Neural progenitor cell (in vitro differentiated cells): ENCODE measurements around the gene OTUD4. TPM values are rescaled to one million over a fixed set of nuclear protein-coding genes. Genes with fewer than 3 reads are reported as not detected.

Source experiments
- DNase-seq: peaks from one replicate; pipeline ENCODE4 v3.0.0-alpha.2; 2016; ENCODE audit warnings: low spot score
- H2AFZ ChIP-seq: fragments of 200-600 bp; sonication (generic); replicated peaks from 2 replicates; pipeline ENCODE4 v1.6.1; 2016; ENCODE audit warnings: antibody characterized with exemption
- H3F3A ChIP-seq: fragments of 200-600 bp; sonication (generic); 2 replicates; pipeline ENCODE4 v1.6.1; 2016; ENCODE audit warnings: antibody characterized with exemption, low read depth
- H3K27ac ChIP-seq: fragments of 200-600 bp; sonication (generic); 2 replicates; pipeline ENCODE4 v1.5.1; 2016; ENCODE audit warnings: mild to moderate bottlenecking
- H3K27me3 ChIP-seq: fragments of 200-600 bp; sonication (generic); 2 replicates; pipeline ENCODE4 v1.6.1; 2016; ENCODE audit warnings: mild to moderate bottlenecking, moderate library complexity
- H3K36me3 ChIP-seq: fragments of 200-600 bp; sonication (generic); 2 replicates; pipeline ENCODE4 v1.5.1; 2016
- H3K4me1 ChIP-seq: fragments of 200-600 bp; sonication (generic); 2 replicates; pipeline ENCODE4 v1.6.1; 2016; ENCODE audit warnings: mixed run types
- H3K4me2 ChIP-seq: fragments of 200-600 bp; sonication (generic); 2 replicates; pipeline ENCODE4 v1.6.1; 2016
- H3K4me3 ChIP-seq: fragments of 200-600 bp; sonication (generic); 2 replicates; pipeline ENCODE4 v1.5.1; 2016
- H3K79me2 ChIP-seq: fragments of 200-600 bp; sonication (generic); 2 replicates; pipeline ENCODE4 v1.6.1; 2016; ENCODE audit warnings: low read depth
- H3K9ac ChIP-seq: fragments of 200-600 bp; sonication (generic); 2 replicates; pipeline ENCODE4 v1.6.1; 2016
- H3K9me3 ChIP-seq: fragments of 200-600 bp; sonication (generic); 2 replicates; pipeline ENCODE4 v1.5.1; 2016; ENCODE audit warnings: low read depth
- H4K20me1 ChIP-seq: fragments of 200-600 bp; sonication (generic); 2 replicates; pipeline ENCODE4 v1.6.1; 2016; ENCODE audit warnings: low read depth
- H3K27ac Mint-ChIP-seq: 3 replicates; pipeline ENCODE4 v1.8.0; 2021; ENCODE audit warnings: mixed read lengths
- H3K27me3 Mint-ChIP-seq: 2 replicates; pipeline ENCODE4 v1.8.0; 2022; ENCODE audit warnings: low read depth, mild to moderate bottlenecking, inconsistent platforms, moderate library complexity, mixed read lengths; ENCODE audit not compliant: insufficient read depth
- H3K36me3 Mint-ChIP-seq: 3 replicates; pipeline ENCODE4 v1.8.0; 2021; ENCODE audit warnings: mixed read lengths
- H3K4me1 Mint-ChIP-seq: 3 replicates; pipeline ENCODE4 v1.8.0; 2021; ENCODE audit warnings: mixed read lengths
- H3K4me3 Mint-ChIP-seq: 3 replicates; pipeline ENCODE4 v1.8.0; 2021; ENCODE audit warnings: mild to moderate bottlenecking, moderate library complexity, mixed read lengths
- H3K9me3 Mint-ChIP-seq: 3 replicates; pipeline ENCODE4 v1.8.0; 2020; ENCODE audit warnings: mixed read lengths
- CTCF ChIP-seq: fragments of 200-600 bp; sonication (generic); IDR thresholded peaks from 2 replicates; pipeline ENCODE4 v1.5.1; 2017; ENCODE audit warnings: antibody characterized with exemption, mild to moderate bottlenecking
- EZH2 ChIP-seq: fragments of 200-600 bp; sonication (generic); IDR thresholded peaks from 2 replicates; pipeline ENCODE4 v1.6.1; 2017; ENCODE audit warnings: antibody characterized with exemption, mild to moderate bottlenecking, moderate library complexity
- EZH2phosphoT487 ChIP-seq: fragments of 200-600 bp; sonication (generic); IDR thresholded peaks from 2 replicates; pipeline ENCODE4 v1.6.1; 2017; ENCODE audit warnings: antibody characterized with exemption
- total RNA-seq: library from RNA; depleted of rRNA; stranded (reverse); fragments of >200 nt; gene quantifications from 2 replicates; pipeline ENCODE4 v1.2.3, GENCODE V29; 2015; ENCODE audit warnings: low replicate concordance

OTUD4 gene
- total RNA-seq, 1 donor from 2014 or later = 34.3 TPM

- Mint-ChIP-seq H3K27ac (no peak overlapping the region), H3K9me3 (no peaks in the 10 kb centered on the region), H3K4me3 (no peak overlapping the region), H3K27me3 (no peaks in the 10 kb centered on the region), H3K36me3 (peaks cover 2% of the 10 kb centered on the region), H3K4me1 (peaks cover 17% of the 10 kb centered on the region)
- Histone ChIP-seq H3K9me3 (no peaks in the 10 kb centered on the region), H3K4me1 (peaks cover 9% of the 10 kb centered on the region), H3K9ac (no peak overlapping the region), H3K36me3 (no peaks in the 10 kb centered on the region), H3F3A (peaks cover 8% of the 10 kb centered on the region), H3K27ac (no peak overlapping the region), H3K27me3 (no peaks in the 10 kb centered on the region), H4K20me1 (peaks cover 11% of the 10 kb centered on the region), H3K4me3 (no peak overlapping the region), H3K4me2 (no peak overlapping the region), H2AFZ (no peak overlapping the region), H3K79me2 (peaks cover 12% of the 10 kb centered on the region)
- DNase-seq = no peak
- TF ChIP-seq EZH2 (no peak), CTCF (no peak), EZH2phosphoT487 (no peak)
Observed at GRCh38 chr4:145183581-145183980, 3.2 kb upstream of the OTUD4 start.

- H3K27ac ChIP-seq = no peak overlapping the region
- no peaks in the 10 kb centered on the region for H3K27me3 Mint-ChIP-seq
- no peak overlapping the region for H3K4me3 ChIP-seq
- no peak for DNase-seq
- peaks cover 16% of the 10 kb centered on the region for H4K20me1 ChIP-seq
- TF ChIP-seq CTCF = no peak
- no peak for TF ChIP-seq EZH2phosphoT487
- H3F3A ChIP-seq = peaks cover 8% of the 10 kb centered on the region
- peaks cover 14% of the 10 kb centered on the region for H3K4me1 ChIP-seq
- peaks cover 2% of the 10 kb centered on the region for H3K36me3 Mint-ChIP-seq
- H3K27ac Mint-ChIP-seq = no peak overlapping the region
- peaks cover 18% of the 10 kb centered on the region for H3K79me2 ChIP-seq
- H3K4me3 Mint-ChIP-seq = no peak overlapping the region
- H3K9ac ChIP-seq = no peak overlapping the region
- H2AFZ ChIP-seq = no peak overlapping the region
- H3K4me1 Mint-ChIP-seq = peaks cover 21% of the 10 kb centered on the region
- H3K9me3 Mint-ChIP-seq = no peaks in the 10 kb centered on the region
- H3K36me3 ChIP-seq = no peaks in the 10 kb centered on the region
- no peaks in the 10 kb centered on the region for H3K9me3 ChIP-seq
- H3K27me3 ChIP-seq = no peaks in the 10 kb centered on the region
- H3K4me2 ChIP-seq = no peak overlapping the region
Observed at GRCh38 chr4:145183023-145183422, 2.6 kb upstream of the OTUD4 start.

GRCh38 chr4:145182222-145182621 lies 1.8 kb upstream of the OTUD4 start:
- H3K27ac ChIP-seq = no peak overlapping the region
- peaks cover 2% of the 10 kb centered on the region for H3K36me3 Mint-ChIP-seq
- no peaks in the 10 kb centered on the region for H3K9me3 Mint-ChIP-seq
- TF ChIP-seq CTCF (no peak), EZH2 (no peak), EZH2phosphoT487 (no peak)
- H3K9ac ChIP-seq = no peak overlapping the region
- no peak overlapping the region for H3K27ac Mint-ChIP-seq
- no peak overlapping the region for H2AFZ ChIP-seq
- no peaks in the 10 kb centered on the region for H3K36me3 ChIP-seq
- H3K27me3 ChIP-seq = no peaks in the 10 kb centered on the region
- H3K4me1 ChIP-seq = peaks cover 22% of the 10 kb centered on the region
- peaks cover 8% of the 10 kb centered on the region for H3F3A ChIP-seq
- H3K4me3 ChIP-seq = no peak overlapping the region
- no peak for DNase-seq
- no peaks in the 10 kb centered on the region for H3K9me3 ChIP-seq
- H3K4me1 Mint-ChIP-seq = peaks cover 24% of the 10 kb centered on the region
- H3K4me3 Mint-ChIP-seq = peak overlapping the region; percentile 52
- no peaks in the 10 kb centered on the region for H3K27me3 Mint-ChIP-seq
- peaks cover 26% of the 10 kb centered on the region for H3K79me2 ChIP-seq
- no peak overlapping the region for H3K4me2 ChIP-seq
- H4K20me1 ChIP-seq = peaks cover 24% of the 10 kb centered on the region
